Measurements from ENCODE around the gene YTHDF2. TPM values are rescaled to one million over a fixed set of nuclear protein-coding genes. Genes with fewer than 3 reads are reported as not detected.

Gene YTHDF2
- total and polyA plus RNA-seq, 2 of the 13 experiments (the other 11 are each of a cell fraction or from before 2014, with no cell fraction given): 48.4 to 59.6 TPM

DNA sequence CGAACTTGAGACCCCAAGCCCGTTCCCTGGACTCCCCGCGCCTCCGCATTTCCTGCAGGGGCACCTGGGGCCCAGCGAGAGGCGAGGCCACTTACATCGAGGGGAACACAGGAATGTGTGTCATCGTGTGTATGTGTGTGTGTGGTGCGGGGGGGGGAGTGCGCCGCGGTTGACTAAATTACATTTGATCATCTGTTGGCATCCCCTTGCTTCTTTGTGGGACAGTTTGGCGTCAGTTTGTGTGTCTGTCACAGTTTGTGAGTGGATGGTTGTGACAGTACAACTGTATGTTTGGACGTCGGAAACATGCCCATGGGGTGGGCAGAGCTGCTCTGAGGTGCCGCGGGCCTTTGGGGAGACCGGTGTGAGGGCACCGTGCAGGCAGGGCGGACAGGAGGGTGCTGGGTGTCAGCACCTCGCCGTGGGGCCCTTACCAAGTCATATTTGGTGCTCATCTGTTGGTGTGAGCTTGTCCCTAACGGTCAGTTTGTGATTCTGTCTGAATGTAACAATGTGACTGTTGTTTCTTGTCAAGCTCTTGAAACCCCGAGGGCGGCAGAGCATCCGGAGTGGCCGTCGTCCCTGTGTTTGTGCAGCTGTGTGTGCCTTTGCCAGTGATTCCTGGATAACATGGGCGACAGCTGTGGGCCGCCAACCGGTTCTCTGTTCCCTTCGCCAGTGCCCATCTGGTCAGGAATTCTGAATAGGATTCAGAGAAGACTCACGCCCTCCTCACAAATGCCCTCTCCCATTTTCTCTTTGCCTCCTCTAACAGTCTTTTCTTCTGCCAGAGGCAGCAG lies 76.1 kb downstream of the YTHDF2 start:
- FAIRE-seq (no peak), ATAC-seq (peak; percentile 38), DNase-seq (ENCODE audit: low spot score) (peak; percentile 60)
- Histone ChIP-seq H3K79me2 (ENCODE audit: insufficient read depth, low read length) (no peaks in the 10 kb centered on the region), H3K36me3 (replicated peaks in 1 of 2; ENCODE audit: control insufficient read depth in 1 of 2, insufficient read depth in 2 of 2, low read length in 2 of 2) (no peaks in the 10 kb centered on the region), H3K4me3 (replicated peaks in 1 of 3; ENCODE audit: insufficient read depth in 1 of 3, low read depth in 2 of 3, low read length in 3 of 3) (peak overlapping the region in 2 of 3 experiments; percentile 8 to 31; a peak in 4 of 6 replicates), H4K20me1 (ENCODE audit: insufficient read depth, low read length) (0 out of 2 replicates have a peak, but pooled peaks cover 7% of the 10 kb centered on the region), H3K27ac (ENCODE audit: extremely low read length, insufficient read depth, low read length) (no peak overlapping the region), H3K4me2 (ENCODE audit: low read depth, low read length) (peak overlapping the region; percentile 52), H3K4me1 (ENCODE audit: insufficient read depth, low read length) (peaks cover 36% of the 10 kb centered on the region), H3K9ac (ENCODE audit: insufficient read depth, low read depth, low read length) (no peak overlapping the region), H2AFZ (ENCODE audit: low read length) (no peak overlapping the region), H3K27me3 (ENCODE audit: control insufficient read depth in 1 of 2, insufficient read depth in 2 of 2, low read length in 2 of 2) (peaks cover 14 to 73% of the 10 kb centered on the region in 2 experiments), H3K9me3 (ENCODE audit: low read length) (no peaks in the 10 kb centered on the region)
- BruUV-seq (replicated peaks): no TSS peak
- CTCF ChIA-PET (ENCODE audit: low intra/inter-chr PET ratio, low total read pairs): no interaction called here
- in situ Hi-C loops (cut with HindIII; ENCODE audit: extremely low pct_ligation_motif_present, low pct_unique_long_range_greater_than_20kb): no loop called here
- WGBS (ENCODE audit: low lambda C conversion rate): 1% methylated on average over 14 of the region's 34 CpGs
- intact Hi-C loops (cut with micrococcal nuclease; ENCODE audit: unreplicated experiment): no loop called here
- POLR2A ChIA-PET: no interaction called here
- no peak for TF ChIP-seq ZNF512 (CRISPR knock-in tag; IDR thresholded peaks at IDR 0.05)
- 0 out of 2 replicates have a peak, but pooled peaks have one; percentile 19 for TF ChIP-seq SAP130 (CRISPR knock-in tag; IDR thresholded peaks at IDR 0.05; ENCODE audit: low read depth)
- no peak for TF ChIP-seq KMT2A (CRISPR knock-in tag; IDR thresholded peaks at IDR 0.05)
- TF ChIP-seq ZNF337 (CRISPR knock-in tag; IDR thresholded peaks at IDR 0.05; ENCODE audit: borderline replicate concordance, low read depth): no peak
- no peak for TF ChIP-seq HOXA9 (CRISPR knock-in tag; IDR thresholded peaks at IDR 0.05; ENCODE audit: borderline replicate concordance)
- TF ChIP-seq ZNF24 (IDR thresholded peaks at IDR 0.05): no peak
- TF ChIP-seq SNRNP70 (IDR thresholded peaks at IDR 0.05; ENCODE audit: low read depth, low read length): no peak
- no peak for TF ChIP-seq ZBTB49 (CRISPR knock-in tag; IDR thresholded peaks at IDR 0.05; ENCODE audit: borderline replicate concordance)
- no peak for TF ChIP-seq SAFB2 (CRISPR knock-in tag; IDR thresholded peaks at IDR 0.05; ENCODE audit: borderline replicate concordance, low read depth)
- no peak for TF ChIP-seq ZNF224 (CRISPR knock-in tag; IDR thresholded peaks at IDR 0.05)
- TF ChIP-seq IRF1 (CRISPR knock-in tag; IDR thresholded peaks at IDR 0.05; ENCODE audit: low read depth): no peak
- no peak for TF ChIP-seq PLSCR1 (CRISPR knock-in tag; IDR thresholded peaks at IDR 0.05; ENCODE audit: borderline replicate concordance)
- no peak for TF ChIP-seq ZNF343 (CRISPR knock-in tag; IDR thresholded peaks at IDR 0.05)
- TF ChIP-seq IRF9 (CRISPR knock-in tag; IDR thresholded peaks at IDR 0.05; ENCODE audit: borderline replicate concordance): no peak
- TF ChIP-seq CBX1 (IDR thresholded peaks at IDR 0.05; ENCODE audit: low read depth): no peak

Data from HepG2 (cell line).